ENCODE measurements around the gene MCRIP1.

The MCRIP1 gene

DNA sequence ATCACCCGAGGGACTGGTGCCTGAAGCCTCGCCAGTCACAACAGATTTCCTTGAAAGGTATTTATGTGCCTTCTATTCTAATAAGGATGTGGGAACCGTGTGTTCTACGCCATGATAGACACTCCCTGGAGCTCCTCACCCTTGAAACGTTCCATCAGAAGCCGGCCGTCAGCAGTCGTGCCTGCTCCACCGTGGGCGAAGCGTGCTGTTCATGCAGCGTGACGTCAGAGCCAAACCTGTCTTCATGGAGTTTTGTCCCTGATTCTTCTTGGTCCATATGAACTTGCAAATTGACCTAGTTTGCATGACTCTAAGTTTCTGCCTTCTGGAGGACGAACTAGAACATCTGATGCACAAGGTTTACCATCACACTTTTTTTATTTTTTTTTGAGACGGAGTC is 6.2 kb upstream of the MCRIP1 start:
- CTCF ChIA-PET: interaction anchor here (1.0 kb wide), 1 partner anchor 15 kb away, joined by 3 read pairs; no protein-coding TSS in a partner anchor
- TF ChIP-seq BHLHE40 (IDR thresholded peaks at IDR 0.05; ENCODE audit: borderline replicate concordance): no peak
- POLR2A ChIA-PET: interaction anchor here (1.1 to 3.0 kb wide), 2 partner anchors 11 to 21 kb away, joined by 3 to 7 read pairs; partner anchors contain the start of gene P4HB
- DNase-seq (ENCODE audit: extremely low spot score): no peak

DNA sequence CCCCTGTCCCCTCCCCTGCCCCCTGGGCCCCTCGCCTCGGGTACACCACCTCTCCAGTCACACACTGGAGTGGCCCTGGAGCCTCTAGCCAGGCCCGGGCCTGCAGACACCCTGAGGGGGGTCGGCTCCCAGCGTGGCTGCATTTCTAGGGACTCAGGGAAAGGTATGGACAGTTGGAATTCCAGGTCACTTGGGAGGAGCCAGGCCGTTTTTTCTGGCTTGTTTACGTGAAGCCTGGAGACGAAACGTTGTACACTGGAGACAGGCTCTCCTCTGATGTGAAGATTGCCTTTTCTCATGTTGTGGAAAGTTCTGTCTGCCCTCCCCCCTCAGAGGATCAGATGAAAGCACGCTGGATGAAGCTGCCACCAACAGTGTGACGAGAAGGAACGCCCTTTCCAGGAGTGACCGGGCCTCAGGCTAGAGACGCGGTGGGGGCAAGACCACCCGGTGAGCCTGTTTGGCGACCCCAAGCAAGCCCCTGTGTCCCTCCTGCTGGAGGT is 5.7 kb upstream of the MCRIP1 start:
- ChIA-PET CTCF (interaction anchor here (1.0 kb wide), 1 partner anchor 16 kb away, joined by 3 read pairs; no protein-coding TSS in a partner anchor), POLR2A (interaction anchor here (1.0 kb wide), 1 partner anchor 87 kb away, joined by 3 read pairs; no protein-coding TSS in a partner anchor)
- DNase-seq (ENCODE audit: extremely low spot score): no peak
- TF ChIP-seq HDGF (IDR thresholded peaks at IDR 0.05; ENCODE audit: borderline replicate concordance): no peak
- TF ChIP-seq FOXM1 (IDR thresholded peaks at IDR 0.05; ENCODE audit: borderline replicate concordance): no peak
- no peak for TF ChIP-seq SUZ12 (IDR thresholded peaks at IDR 0.05)
- TF ChIP-seq ELF4 (IDR thresholded peaks at IDR 0.05): no peak

DNA sequence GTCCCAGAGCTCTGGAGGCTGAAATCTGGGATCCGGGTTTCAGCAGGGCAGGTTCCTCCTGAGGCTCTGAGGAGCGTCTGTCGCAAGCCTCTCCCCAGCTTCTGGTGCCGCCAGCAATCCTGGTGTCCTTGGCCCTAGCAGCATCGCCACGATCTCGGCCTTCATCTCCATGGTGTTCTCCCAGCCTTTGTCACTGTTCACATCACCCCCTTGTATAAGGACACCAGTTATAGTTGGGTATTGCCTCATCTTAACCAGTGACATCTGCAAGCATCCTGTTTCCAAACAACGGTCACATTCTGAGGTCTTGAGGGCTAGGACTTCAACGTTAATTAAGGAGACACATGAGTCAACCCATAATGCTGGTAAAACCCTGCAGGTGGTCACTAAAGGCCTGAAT is 4.5 kb upstream of the MCRIP1 start:
- DNase-seq (ENCODE audit: extremely low spot score): no peak
- ChIA-PET CTCF (no interaction called here), POLR2A (interaction anchor here (1.0 kb wide), 1 partner anchor 89 kb away, joined by 3 read pairs; no protein-coding TSS in a partner anchor)
- TF ChIP-seq FOXK2 (IDR thresholded peaks at IDR 0.05) (no peak), FOXA1 (IDR thresholded peaks at IDR 0.05) (no peak), ELF4 (IDR thresholded peaks at IDR 0.05) (no peak), SUZ12 (IDR thresholded peaks at IDR 0.05) (no peak), ZNF384 (IDR thresholded peaks at IDR 0.05) (no peak), HDGF (IDR thresholded peaks at IDR 0.05; ENCODE audit: borderline replicate concordance) (no peak), SP1 (IDR thresholded peaks at IDR 0.05) (no peak), LEF1 (IDR thresholded peaks at IDR 0.05; ENCODE audit: borderline replicate concordance) (no peak), L3MBTL2 (conservative IDR thresholded peaks at IDR 0.05) (no peak)
- TF ChIP-seq, protein P1, sequence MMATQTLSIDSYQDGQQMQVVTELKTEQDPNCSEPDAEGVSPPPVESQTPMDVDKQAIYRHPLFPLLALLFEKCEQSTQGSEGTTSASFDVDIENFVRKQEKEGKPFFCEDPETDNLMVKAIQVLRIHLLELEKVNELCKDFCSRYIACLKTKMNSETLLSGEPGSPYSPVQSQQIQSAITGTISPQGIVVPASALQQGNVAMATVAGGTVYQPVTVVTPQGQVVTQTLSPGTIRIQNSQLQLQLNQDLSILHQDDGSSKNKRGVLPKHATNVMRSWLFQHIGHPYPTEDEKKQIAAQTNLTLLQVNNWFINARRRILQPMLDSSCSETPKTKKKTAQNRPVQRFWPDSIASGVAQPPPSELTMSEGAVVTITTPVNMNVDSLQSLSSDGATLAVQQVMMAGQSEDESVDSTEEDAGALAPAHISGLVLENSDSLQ (IDR thresholded peaks at IDR 0.05): no peak

DNA sequence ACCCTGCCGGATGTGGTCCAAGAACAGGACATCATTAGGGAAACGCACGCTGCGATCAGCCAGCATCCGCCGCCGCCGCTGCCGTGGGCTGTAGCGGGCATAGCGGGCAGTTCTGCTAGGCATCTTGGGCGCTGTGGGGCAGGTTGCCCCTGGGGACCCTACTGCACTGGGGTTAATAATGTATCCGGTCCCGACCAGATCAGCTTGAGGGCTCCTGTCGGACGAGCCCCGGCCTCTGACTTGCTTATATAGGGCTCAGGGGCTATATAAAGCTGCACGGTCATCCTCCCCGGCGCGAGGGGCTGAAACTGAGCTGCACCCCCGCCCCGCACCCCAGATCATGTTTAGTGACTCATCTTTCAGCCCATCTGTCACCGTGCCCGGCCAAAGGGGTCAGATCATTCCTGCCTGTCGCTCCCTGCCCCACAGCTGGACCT is 1.8 kb upstream of the MCRIP1 start, which contains the start of gene PPP1R27:
PPP1R27 (minus strand) TSS at position 220 of the 437 bp plus-strand sequence; CDS start at position 123, 97 bp downstream.
- TF ChIP-seq, protein P1 (IDR thresholded peaks at IDR 0.05): no peak
- TF ChIP-seq TARDBP (IDR thresholded peaks at IDR 0.05) (no peak), FOXK2 (IDR thresholded peaks at IDR 0.05) (no peak), ELF4 (IDR thresholded peaks at IDR 0.05) (no peak), L3MBTL2 (conservative IDR thresholded peaks at IDR 0.05) (no peak), NFRKB (IDR thresholded peaks at IDR 0.05) (no peak), FOXM1 (IDR thresholded peaks at IDR 0.05; ENCODE audit: borderline replicate concordance) (no peak)
- DNase-seq (ENCODE audit: extremely low spot score): no peak
- CTCF ChIA-PET: no interaction called here
- POLR2A ChIA-PET: interaction anchor here (2.2 to 3.1 kb wide), 2 partner anchors 26 to 27 kb away, joined by 11 to 18 read pairs; partner anchors contain the start of gene P4HB

DNA sequence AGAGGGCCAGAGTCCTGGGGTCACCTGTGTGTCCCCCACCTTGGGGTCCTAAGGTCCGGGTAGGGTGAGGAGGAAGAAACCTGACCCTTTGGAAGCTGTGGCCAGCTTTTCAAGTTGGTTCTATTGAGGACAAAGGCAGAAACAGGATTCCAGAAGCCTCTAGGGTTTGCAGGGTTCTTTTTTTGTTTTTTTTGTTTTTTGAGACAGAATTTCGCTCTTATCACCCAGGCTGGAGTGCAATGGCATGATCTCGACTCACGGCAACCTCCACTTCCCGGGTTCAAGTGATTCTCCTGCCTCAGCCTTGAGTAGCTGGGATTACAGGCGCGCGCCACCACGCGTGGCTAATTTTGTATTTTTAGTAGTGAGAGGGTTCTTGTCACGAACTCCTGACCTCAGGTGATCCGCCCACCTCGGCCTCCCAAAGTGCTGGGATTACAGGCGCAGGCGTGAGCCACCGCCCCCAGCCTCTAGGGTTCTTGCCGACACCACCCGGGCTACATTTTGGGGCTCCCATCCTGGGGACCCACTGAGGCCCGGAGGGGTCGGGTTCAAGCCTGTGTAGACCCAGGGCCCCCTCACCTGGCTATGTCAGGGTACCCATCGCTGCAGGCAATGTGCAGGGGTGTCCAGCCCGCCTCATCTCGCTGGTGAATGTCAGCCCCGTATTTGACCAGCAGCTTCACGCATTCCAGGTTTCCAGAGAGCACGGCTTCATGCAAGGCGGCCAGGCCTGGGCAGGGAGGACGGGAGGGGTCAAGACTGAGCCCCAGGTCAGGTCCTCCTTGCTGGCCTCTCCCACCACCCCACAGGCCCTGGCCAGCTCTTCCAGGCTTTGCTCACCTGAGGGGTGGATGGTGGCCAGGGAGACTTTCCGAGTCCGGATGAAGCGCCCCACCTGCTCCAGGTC is 1.1 kb upstream of the MCRIP1 start:
- CTCF ChIA-PET: interaction anchor here (0.9 to 1.3 kb wide), 2 partner anchors 10 to 26 kb away, joined by 3 to 7 read pairs; no protein-coding TSS in a partner anchor
- DNase-seq (ENCODE audit: extremely low spot score): no peak
- TF ChIP-seq CTBP1 (IDR thresholded peaks at IDR 0.05; ENCODE audit: borderline replicate concordance): no peak
- TF ChIP-seq ELF4 (IDR thresholded peaks at IDR 0.05): no peak
- TF ChIP-seq HDGF (IDR thresholded peaks at IDR 0.05; ENCODE audit: borderline replicate concordance): no peak
- no peak for TF ChIP-seq LEF1 (IDR thresholded peaks at IDR 0.05; ENCODE audit: borderline replicate concordance)
- TF ChIP-seq SP1 (IDR thresholded peaks at IDR 0.05): no peak
- no peak for TF ChIP-seq FOXA1 (IDR thresholded peaks at IDR 0.05)
- TF ChIP-seq, protein P1 (IDR thresholded peaks at IDR 0.05): no peak
- POLR2A ChIA-PET: interaction anchor here (0.9 to 3.1 kb wide), 24 partner anchors 7 to 262 kb away, joined by 3 to 18 read pairs (median 6); partner anchors contain the start of genes CCDC137, MAFG, OXLD1 and P4HB

DNA sequence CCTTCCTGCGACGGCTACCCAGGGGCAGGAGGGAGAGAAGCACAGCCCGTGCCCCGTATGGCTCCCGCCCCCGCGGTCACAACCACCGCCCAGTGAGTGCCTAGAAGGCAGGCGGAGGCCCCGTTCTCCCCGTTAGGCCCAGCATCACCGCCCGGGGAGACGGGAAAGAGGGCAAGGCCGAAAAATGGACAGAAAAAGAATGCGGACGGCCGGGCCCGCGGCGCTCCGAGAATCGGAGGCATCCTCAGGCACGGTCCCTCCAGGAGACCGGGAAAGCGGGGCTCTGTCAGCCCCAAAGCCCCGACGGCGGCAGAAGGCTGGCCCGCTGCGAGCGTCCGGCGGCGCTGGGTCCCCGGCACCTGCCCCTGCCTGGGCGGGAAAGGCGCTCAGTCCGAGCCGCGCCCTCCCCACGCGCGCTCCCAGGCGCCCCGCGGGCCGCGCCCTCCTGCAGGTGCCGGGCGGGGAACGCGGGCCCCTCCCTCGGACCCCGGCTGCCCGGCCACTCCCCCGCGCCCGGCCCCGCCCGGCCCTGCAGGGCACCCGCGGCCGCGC is 407 bp downstream of the MCRIP1 start:
- ChIA-PET CTCF (interaction anchor here (1.3 kb wide), 1 partner anchor 24 kb away, joined by 7 read pairs; no protein-coding TSS in a partner anchor), POLR2A (interaction anchor here (0.6 to 3.1 kb wide), 28 partner anchors 8 to 263 kb away, joined by 3 to 18 read pairs (median 5); partner anchors contain the start of genes CCDC137, OXLD1, P4HB and SIRT7)
- no peak for TF ChIP-seq TARDBP (IDR thresholded peaks at IDR 0.05)
- TF ChIP-seq L3MBTL2 (conservative IDR thresholded peaks at IDR 0.05): peak; percentile 23; the same call in 1 of the 2 replicates
- no peak for DNase-seq (ENCODE audit: extremely low spot score)
